Measurements from ENCODE around the gene INSIG2. TPM values are rescaled to one million over a fixed set of nuclear protein-coding genes. Genes with fewer than 3 reads are reported as not detected.

The INSIG2 gene
- total RNA-seq, 6 donors from 2014 or later = 10.5 to 33.2 (median 23.5) TPM

- no peaks in the 10 kb centered on the region for H3K9me3 ChIP-seq
- DNase-seq (no peak), ATAC-seq (ENCODE audit: low FRiP score in 2 of 2) (no peak)
- no peak overlapping the region for H3K4me3 ChIP-seq
- no peaks in the 10 kb centered on the region for H3K36me3 ChIP-seq
- H3K27me3 ChIP-seq = no peaks in the 10 kb centered on the region
- H3K27ac ChIP-seq = no peak overlapping the region
- 67 to 73% methylated on average over 8 of the region's 8 CpGs for WGBS, 2 donors
- TF ChIP-seq POLR2A (IDR thresholded peaks at IDR 0.05) = no peak
- no peak for TF ChIP-seq EP300 (IDR thresholded peaks at IDR 0.05)
- no peak for TF ChIP-seq POLR2AphosphoS5 (IDR thresholded peaks at IDR 0.05)
- peaks cover 0 to 5% (median 0%) of the 10 kb centered on the region in 4 donors for H3K4me1 ChIP-seq
Observed at GRCh38 chr2:118065921-118066511, 22.3 kb upstream of the INSIG2 start.

GRCh38 chr2:118077636-118078247 is 10.5 kb upstream of the INSIG2 start:
- Histone ChIP-seq H3K36me3 (no peaks in the 10 kb centered on the region), H3K27ac (peak overlapping the region in 1 of 4 donors; percentile 19), H3K4me1 (no peaks in the 10 kb centered on the region), H3K27me3 (no peaks in the 10 kb centered on the region), H3K4me3 (no peak overlapping the region), H3K9me3 (no peaks in the 10 kb centered on the region)
- peak; percentile 31 to 61 for ATAC-seq (ENCODE audit: low FRiP score in 2 of 2)
- TF ChIP-seq EP300 (IDR thresholded peaks at IDR 0.05) (no peak), CTCF (IDR thresholded peaks at IDR 0.05) (no peak), POLR2AphosphoS5 (IDR thresholded peaks at IDR 0.05) (no peak), POLR2A (IDR thresholded peaks at IDR 0.05) (no peak)
- peak in 1 of 2 donors; percentile 41 for DNase-seq
- WGBS, 2 donors = 52 to 62% methylated on average over 9 of the region's 9 CpGs

GRCh38 chr2:118078734-118079133 is 9.5 kb upstream of the INSIG2 start:
- TF ChIP-seq POLR2AphosphoS5 (IDR thresholded peaks at IDR 0.05) (no peak), CTCF (IDR thresholded peaks at IDR 0.05) (no peak), EP300 (IDR thresholded peaks at IDR 0.05) (no peak), POLR2A (IDR thresholded peaks at IDR 0.05) (no peak)
- H3K27me3 ChIP-seq = no peaks in the 10 kb centered on the region
- no peaks in the 10 kb centered on the region for H3K36me3 ChIP-seq
- ATAC-seq (ENCODE audit: low FRiP score in 2 of 2) (no peak), DNase-seq (no peak)
- no peak overlapping the region for H3K4me3 ChIP-seq
- 45 to 69% methylated on average over 3 of the region's 3 CpGs for WGBS, 2 donors
- H3K9me3 ChIP-seq = no peaks in the 10 kb centered on the region
- H3K27ac ChIP-seq = no peak overlapping the region
- H3K4me1 ChIP-seq = no peaks in the 10 kb centered on the region

GRCh38 chr2:118084491-118085089 is 3.7 kb upstream of the INSIG2 start:
- no peaks in the 10 kb centered on the region for H3K9me3 ChIP-seq
- peaks cover 1 to 15% (median 3%) of the 10 kb centered on the region in 4 donors for H3K4me1 ChIP-seq
- no peak overlapping the region for H3K27ac ChIP-seq
- H3K36me3 ChIP-seq = no peaks in the 10 kb centered on the region
- 84 to 90% methylated on average over 5 of the region's 5 CpGs for WGBS, 2 donors
- ATAC-seq (ENCODE audit: low FRiP score in 2 of 2) (no peak), DNase-seq (no peak)
- TF ChIP-seq POLR2AphosphoS5 (IDR thresholded peaks at IDR 0.05) (no peak), EP300 (IDR thresholded peaks at IDR 0.05) (no peak), POLR2A (IDR thresholded peaks at IDR 0.05) (no peak), CTCF (IDR thresholded peaks at IDR 0.05) (no peak)
- no peak overlapping the region for H3K4me3 ChIP-seq
- H3K27me3 ChIP-seq = no peaks in the 10 kb centered on the region

- TF ChIP-seq POLR2AphosphoS5 (IDR thresholded peaks at IDR 0.05) (no peak), POLR2A (IDR thresholded peaks at IDR 0.05) (no peak), CTCF (IDR thresholded peaks at IDR 0.05) (no peak), EP300 (IDR thresholded peaks at IDR 0.05) (no peak)
- Histone ChIP-seq H3K9me3 (no peaks in the 10 kb centered on the region), H3K4me1 (peaks cover 5 to 23% (median 8%) of the 10 kb centered on the region in 4 donors), H3K36me3 (no peaks in the 10 kb centered on the region), H3K27me3 (no peaks in the 10 kb centered on the region), H3K4me3 (no peak overlapping the region), H3K27ac (no peak overlapping the region)
- WGBS, 2 donors = 77 to 90% methylated on average over 2 of the region's 2 CpGs
- ATAC-seq (ENCODE audit: low FRiP score in 2 of 2) (no peak), DNase-seq (no peak)
Observed at GRCh38 chr2:118085173-118086023, 2.9 kb upstream of the INSIG2 start.
